Esophagus mucosa (tissue), 1 donor: ENCODE data around the gene TRIM52. TPM values are rescaled to one million over a fixed set of nuclear protein-coding genes. Genes with fewer than 3 reads are reported as not detected.
"Not testable (repeated sequence)": the region's sequence is repeated elsewhere in the genome, so short reads cannot be mapped to it uniquely, and the experiment has no call there.

Source experiments
- ATAC-seq: fragments of 200-7000 bp; cut with Tn5 transposase; one replicate; pipeline ENCODE4 v1.9.1; 2020
- total RNA-seq: library from RNA; stranded (reverse); gene quantifications from one replicate; pipeline ENCODE4 v1.2.4, GENCODE V29; 2023
- donor health status: DM: yes; HTN: yes; CAD: no.

Gene TRIM52
- total RNA-seq = 2.7 TPM

- peak; percentile 87 for ATAC-seq
Observed at GRCh38 chr5:181260720-181261319, at the start of gene TRIM52. TSS of gene TRIM52 (minus strand) at chr5:181261143. CDS start at chr5:181260813, 330 bp downstream.

GRCh38 chr5:181287331-181287730, 26.4 kb upstream of the TRIM52 start:
- ATAC-seq = not testable (repeated sequence)

DNA sequence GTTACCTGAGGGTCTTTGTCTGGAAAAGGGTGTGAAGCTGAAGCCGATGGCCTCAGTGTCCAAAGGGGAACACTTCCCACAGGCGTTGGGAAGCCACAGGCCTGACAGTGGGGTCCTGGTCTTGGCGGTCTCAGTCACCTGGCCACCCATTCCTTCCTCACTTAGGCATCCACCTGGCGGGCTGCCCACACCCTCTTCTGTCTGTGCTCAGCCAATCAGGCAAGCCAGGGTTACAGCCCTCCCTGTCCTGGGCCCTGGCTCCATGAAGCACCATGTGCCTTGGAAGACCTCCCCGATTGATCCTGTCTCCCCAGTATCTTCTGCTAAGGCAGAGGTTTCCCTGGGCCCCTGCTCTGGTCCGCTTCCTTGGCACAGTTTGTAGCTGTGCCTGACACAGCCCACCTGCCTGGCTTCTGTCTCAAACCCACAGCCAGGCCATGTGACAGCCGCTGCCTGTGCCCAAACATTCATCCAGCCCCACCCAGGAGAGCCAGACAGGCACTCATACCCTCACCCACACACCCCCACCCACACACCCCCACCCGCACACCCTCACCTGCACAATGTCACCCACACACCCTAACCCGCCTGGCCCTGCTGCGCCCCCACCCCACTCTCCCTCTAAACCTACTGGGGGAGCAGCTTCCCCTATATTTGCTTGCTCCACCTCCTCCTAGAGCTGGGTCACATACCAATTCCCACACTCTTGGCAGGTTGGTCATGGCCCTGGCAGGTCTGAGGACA, 25.2 kb upstream of the TRIM52 start:
- ATAC-seq = not testable (repeated sequence)

- not testable (repeated sequence) for ATAC-seq
Observed at GRCh38 chr5:181283841-181284755, 23.2 kb upstream of the TRIM52 start.

- no peak for ATAC-seq
Observed at GRCh38 chr5:181283347-181283746, 22.4 kb upstream of the TRIM52 start.

DNA sequence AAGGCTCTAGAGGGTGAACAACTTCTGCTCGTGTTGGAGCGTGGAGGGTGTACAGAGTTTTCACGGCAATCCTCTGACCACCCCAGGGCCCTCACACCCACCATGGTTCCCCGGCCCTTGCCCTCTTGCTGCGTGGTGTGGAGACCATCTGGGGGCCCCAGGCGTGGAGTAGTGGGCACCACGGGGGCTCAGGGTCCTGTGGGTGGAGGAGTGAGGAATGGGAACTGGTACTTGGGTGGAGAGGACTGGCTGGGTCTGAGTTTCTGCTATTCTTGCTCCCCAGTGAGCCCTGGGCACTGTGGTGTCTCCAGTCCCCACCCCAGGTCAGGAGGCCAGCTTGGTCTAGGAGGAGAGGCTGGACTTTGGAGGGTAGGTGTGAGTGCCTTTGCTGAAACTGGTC, 21.9 kb upstream of the TRIM52 start:
- ATAC-seq = no peak

DNA sequence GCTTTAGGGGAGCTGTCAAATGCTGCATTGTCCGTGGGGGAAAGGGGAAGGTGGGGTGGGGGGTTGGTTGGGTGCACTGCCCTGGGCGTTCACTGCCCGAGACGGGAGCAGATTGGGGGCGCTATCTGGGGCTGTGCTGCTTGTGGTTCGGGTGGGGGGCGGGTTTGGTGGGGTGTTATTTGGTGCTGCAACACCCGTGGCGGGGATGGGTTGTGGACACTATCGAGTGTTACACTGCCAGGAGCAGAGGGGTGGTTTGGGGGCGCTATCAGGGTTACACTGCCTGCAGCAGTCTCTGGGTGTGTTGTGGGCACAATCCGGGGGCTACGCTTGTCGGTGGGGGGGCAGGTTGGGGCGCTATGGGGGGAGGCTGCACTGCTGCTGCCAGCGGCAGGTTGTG, 21.5 kb upstream of the TRIM52 start:
- ATAC-seq = not testable (repeated sequence)

- ATAC-seq = no peak
Observed at GRCh38 chr5:181281984-181282316, 21.0 kb upstream of the TRIM52 start.

DNA sequence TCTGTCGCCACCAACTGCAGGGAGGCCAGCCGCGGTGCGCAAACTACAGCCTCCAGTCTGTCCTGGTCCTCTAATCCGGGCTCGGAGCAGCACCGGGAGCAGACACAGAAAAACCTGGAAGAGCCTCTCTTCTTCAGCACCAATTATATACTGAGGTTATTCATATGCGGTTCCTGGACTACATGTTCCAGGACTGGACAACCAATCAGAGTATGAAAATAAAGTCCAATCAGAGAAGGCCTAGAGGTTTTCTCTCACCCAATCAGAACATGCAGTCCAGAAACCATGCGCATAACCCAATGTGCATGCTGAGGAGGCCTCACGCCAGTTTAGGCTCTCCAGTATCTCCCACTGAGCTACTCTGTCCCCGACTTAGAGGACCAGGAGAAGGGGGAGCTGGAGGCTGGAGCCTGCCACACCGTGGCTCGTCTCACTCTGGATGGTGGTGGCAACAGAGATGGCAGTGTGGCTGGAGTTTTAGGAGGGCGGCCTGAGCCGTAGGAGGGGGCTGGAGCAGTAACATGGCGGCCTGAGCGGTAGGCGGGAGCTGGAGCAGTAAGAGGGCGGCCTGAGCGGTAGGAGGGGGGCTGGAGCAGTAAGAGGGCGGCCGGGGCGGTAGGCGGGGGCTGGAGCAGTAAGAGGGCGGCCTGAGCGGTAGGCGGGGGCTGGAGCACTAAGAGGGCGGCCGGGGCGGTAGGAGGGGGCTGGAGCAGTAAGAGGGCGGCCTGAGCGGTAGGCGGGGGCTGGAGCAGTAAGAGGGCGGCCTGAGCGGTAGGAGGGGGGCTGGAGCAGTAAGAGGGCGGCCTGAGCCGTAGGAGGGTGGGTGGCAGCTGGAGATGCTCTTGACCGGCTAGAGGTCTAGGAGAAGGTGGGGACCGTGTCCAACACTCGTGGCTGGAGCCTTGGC, 20.4 kb upstream of the TRIM52 start:
- no peak for ATAC-seq

- no peak for ATAC-seq
Observed at GRCh38 chr5:181280251-181280762, 19.4 kb upstream of the TRIM52 start.

DNA sequence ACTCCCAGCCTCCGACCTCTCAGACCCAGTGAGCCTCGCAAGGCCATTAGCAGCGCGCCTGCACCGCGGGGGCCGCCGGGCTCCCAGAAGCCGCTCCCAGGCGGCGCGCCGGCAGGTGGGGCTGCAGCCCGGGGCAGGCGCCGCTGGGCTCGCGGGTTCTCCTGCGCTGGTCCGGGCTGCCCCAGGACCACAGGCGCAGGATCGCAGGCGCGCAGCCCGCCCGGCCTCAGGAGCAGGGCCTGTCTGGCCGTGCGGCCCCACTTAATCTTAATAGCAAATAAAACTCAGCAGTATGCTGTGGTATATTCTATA, 12.4 kb upstream of the TRIM52 start:
- not testable (repeated sequence) for ATAC-seq

- ATAC-seq = no peak
Observed at GRCh38 chr5:181271081-181271480, 10.1 kb upstream of the TRIM52 start.

GRCh38 chr5:181267907-181268306, 7.0 kb upstream of the TRIM52 start:
- ATAC-seq = not testable (repeated sequence)

- ATAC-seq = not testable (repeated sequence)
Observed at GRCh38 chr5:181267291-181267904, 6.5 kb upstream of the TRIM52 start.

- no peak for ATAC-seq
Observed at GRCh38 chr5:181265092-181265671, 4.2 kb upstream of the TRIM52 start.

DNA sequence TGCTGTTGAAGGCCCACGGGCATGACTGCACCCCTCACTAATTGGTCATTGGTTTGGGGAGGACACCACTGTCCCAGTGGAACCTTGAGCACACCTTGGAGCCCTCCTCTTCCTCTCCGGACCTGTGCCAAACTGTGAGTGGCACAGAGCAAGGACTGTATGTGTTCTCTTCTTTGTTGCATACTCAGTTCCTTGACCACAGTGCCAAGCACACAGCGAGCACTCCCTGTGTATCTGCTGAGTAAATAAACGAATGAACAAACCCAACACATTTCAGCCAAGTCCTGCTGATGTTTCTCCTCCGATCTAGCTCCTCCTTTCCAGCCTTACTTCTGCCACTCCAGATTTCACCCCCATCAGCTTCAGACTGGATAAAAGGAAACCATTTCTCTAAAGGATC, 2.7 kb upstream of the TRIM52 start:
- no peak for ATAC-seq

DNA sequence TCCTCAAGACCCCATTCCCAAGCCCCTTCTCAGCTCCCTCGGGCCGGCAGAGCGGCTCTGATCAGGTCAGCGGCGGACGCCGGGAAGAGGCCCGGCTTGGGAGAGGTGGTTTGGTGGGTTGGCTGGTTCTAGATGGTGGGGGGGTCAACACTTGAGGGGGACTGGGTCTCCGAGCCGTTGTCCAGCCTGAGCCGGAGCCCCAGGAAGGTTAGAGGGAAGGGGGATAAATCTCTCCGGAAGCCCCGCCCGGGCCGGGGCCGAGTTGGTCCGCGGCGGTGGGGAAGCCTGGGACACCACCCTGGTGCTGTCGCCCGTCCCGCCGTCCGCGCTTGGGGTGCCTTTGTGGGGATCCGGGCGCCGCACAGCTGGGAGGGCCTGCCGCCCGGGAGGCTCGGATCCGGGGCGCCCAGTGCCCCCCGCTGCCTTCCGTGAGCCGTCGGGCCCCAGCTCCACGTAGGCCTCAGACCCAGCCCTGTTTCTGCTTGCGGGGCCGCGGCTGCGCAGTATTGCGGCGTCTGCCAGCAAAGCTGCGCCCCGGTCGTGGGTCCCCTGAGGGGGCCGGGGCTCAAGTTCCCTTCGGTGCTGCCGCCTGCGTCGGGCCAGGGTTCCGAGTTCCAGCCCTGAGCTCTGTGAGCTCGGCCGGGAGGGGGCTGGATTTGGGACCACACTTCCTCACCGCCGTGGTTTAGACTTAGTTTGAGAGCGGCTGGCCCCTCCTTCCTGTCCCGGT, 542 bp upstream of the TRIM52 start:
- peak; percentile 64 for ATAC-seq

- peak; percentile 1 for ATAC-seq
Observed at GRCh38 chr5:181259974-181260719, 796 bp downstream of the TRIM52 start.

DNA sequence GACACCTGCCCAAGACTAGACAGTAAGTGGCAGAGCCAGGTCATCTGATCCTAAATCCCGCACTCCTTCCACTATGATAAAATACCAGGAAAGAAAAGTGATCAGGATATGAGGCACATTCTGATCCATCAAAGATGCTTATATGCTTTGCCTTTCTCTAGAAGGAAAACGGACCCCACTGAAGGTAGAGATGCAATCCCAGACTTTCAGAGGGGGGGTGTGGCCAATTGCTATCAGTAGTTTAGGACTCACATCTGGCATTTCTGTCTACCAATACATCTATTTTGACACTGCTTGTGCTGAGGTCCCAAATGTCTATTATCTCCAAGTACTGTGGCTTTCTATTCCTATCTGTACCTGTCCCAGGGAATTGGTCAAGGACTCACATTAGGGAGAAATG, 1.7 kb downstream of the TRIM52 start:
- no peak for ATAC-seq

DNA sequence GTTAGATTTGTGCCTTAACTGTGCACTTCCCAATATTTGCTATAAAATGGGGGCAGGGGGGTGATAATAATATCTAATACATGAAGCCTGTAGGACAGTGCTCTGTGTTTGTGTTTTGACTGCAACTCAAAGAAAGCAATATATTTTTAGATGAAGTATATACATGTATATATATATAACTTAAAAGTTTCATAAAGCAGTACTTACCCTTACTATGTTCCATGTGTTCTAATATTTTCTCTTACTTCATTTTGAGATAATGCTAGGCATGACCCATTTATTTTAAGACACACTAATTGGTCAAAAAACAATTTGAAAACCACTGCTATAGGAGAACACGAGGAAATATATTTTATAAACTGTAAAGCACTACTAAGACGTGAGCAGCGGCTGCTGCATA, 2.4 kb downstream of the TRIM52 start:
- no peak for ATAC-seq
